ENCODE results near the gene SYNPO. TPM values are rescaled to one million over a fixed set of nuclear protein-coding genes. Genes with fewer than 3 reads are reported as not detected.

The SYNPO gene
- total and polyA plus RNA-seq, 4 donors = 10.3 to 111 (median 42.4) TPM

- Histone ChIP-seq H3K27me3 (ENCODE audit: control insufficient read depth in 3 of 3, insufficient read depth in 3 of 3, low read length in 2 of 3) (peaks cover 0 to 10% (median 0%) of the 10 kb centered on the region in 3 donors), H3K27ac (ENCODE audit: low read depth in 1 of 2, low read length in 1 of 2) (peak overlapping the region; percentile 65 to 84), H3K4me3 (no peak overlapping the region), H3K9me3 (ENCODE audit: control insufficient read depth in 4 of 4, insufficient read depth in 3 of 4, low read length in 3 of 4) (no peaks in the 10 kb centered on the region), H3K36me3 (ENCODE audit: control insufficient read depth in 4 of 4, insufficient read depth in 4 of 4, low read length in 4 of 4) (peaks cover 0 to 7% (median 4%) of the 10 kb centered on the region in 4 donors), H3K4me1 (ENCODE audit: control insufficient read depth in 5 of 5, insufficient read depth in 5 of 5, low read length in 5 of 5) (peaks cover 0 to 26% (median 10%) of the 10 kb centered on the region in 5 donors), H3K9ac (ENCODE audit: insufficient read depth in 1 of 2, low read length in 2 of 2) (no peak overlapping the region)
- TF ChIP-seq, protein P1, sequence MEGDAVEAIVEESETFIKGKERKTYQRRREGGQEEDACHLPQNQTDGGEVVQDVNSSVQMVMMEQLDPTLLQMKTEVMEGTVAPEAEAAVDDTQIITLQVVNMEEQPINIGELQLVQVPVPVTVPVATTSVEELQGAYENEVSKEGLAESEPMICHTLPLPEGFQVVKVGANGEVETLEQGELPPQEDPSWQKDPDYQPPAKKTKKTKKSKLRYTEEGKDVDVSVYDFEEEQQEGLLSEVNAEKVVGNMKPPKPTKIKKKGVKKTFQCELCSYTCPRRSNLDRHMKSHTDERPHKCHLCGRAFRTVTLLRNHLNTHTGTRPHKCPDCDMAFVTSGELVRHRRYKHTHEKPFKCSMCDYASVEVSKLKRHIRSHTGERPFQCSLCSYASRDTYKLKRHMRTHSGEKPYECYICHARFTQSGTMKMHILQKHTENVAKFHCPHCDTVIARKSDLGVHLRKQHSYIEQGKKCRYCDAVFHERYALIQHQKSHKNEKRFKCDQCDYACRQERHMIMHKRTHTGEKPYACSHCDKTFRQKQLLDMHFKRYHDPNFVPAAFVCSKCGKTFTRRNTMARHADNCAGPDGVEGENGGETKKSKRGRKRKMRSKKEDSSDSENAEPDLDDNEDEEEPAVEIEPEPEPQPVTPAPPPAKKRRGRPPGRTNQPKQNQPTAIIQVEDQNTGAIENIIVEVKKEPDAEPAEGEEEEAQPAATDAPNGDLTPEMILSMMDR (IDR thresholded peaks at IDR 0.05; ENCODE audit: control extremely low read depth, extremely low read depth) = no peak
- WGBS, 2 donors = 80 to 94% methylated on average over 4 of the region's 4 CpGs
- DNase-seq = peak; percentile 44 to 84 (median 56)
- ATAC-seq (ENCODE audit: insufficient read depth, low FRiP score) = no peak
Measured at GRCh38 chr5:150674341-150674821, 33.9 kb downstream of the SYNPO start.

- Histone ChIP-seq H3K4me3 (no peak overlapping the region), H3K36me3 (ENCODE audit: control insufficient read depth in 4 of 4, insufficient read depth in 4 of 4, low read length in 4 of 4) (peaks cover 0 to 7% (median 4%) of the 10 kb centered on the region in 4 donors), H3K27me3 (ENCODE audit: control insufficient read depth in 3 of 3, insufficient read depth in 3 of 3, low read length in 2 of 3) (peaks cover 0 to 10% (median 0%) of the 10 kb centered on the region in 3 donors), H3K9me3 (ENCODE audit: control insufficient read depth in 4 of 4, insufficient read depth in 3 of 4, low read length in 3 of 4) (no peaks in the 10 kb centered on the region), H3K4me1 (ENCODE audit: control insufficient read depth in 5 of 5, insufficient read depth in 5 of 5, low read length in 5 of 5) (peaks cover 0 to 26% (median 10%) of the 10 kb centered on the region in 5 donors), H3K27ac (ENCODE audit: low read depth in 1 of 2, low read length in 1 of 2) (no peak overlapping the region), H3K9ac (ENCODE audit: insufficient read depth in 1 of 2, low read length in 2 of 2) (no peak overlapping the region)
- TF ChIP-seq, protein P1 (IDR thresholded peaks at IDR 0.05; ENCODE audit: control extremely low read depth, extremely low read depth) = no peak
- 38 to 71% methylated on average over 6 of the region's 6 CpGs for WGBS, 2 donors
- ATAC-seq (ENCODE audit: insufficient read depth, low FRiP score) = no peak
- no peak for DNase-seq
Measured at GRCh38 chr5:150675069-150675468, 34.6 kb downstream of the SYNPO start.

GRCh38 chr5:150676578-150676977 lies 36.1 kb downstream of the SYNPO start:
- H3K4me1 ChIP-seq (ENCODE audit: control insufficient read depth in 5 of 5, insufficient read depth in 5 of 5, low read length in 5 of 5) = peaks cover 0 to 26% (median 10%) of the 10 kb centered on the region in 5 donors
- no peaks in the 10 kb centered on the region for H3K9me3 ChIP-seq (ENCODE audit: control insufficient read depth in 4 of 4, insufficient read depth in 3 of 4, low read length in 3 of 4)
- ATAC-seq (ENCODE audit: insufficient read depth, low FRiP score) = no peak
- TF ChIP-seq, protein P1 (IDR thresholded peaks at IDR 0.05; ENCODE audit: control extremely low read depth, extremely low read depth) = no peak
- H3K36me3 ChIP-seq (ENCODE audit: control insufficient read depth in 4 of 4, insufficient read depth in 4 of 4, low read length in 4 of 4) = peaks cover 0 to 7% (median 4%) of the 10 kb centered on the region in 4 donors
- DNase-seq = no peak
- H3K9ac ChIP-seq (ENCODE audit: insufficient read depth in 1 of 2, low read length in 2 of 2) = no peak overlapping the region
- 91 to 97% methylated on average over 9 of the region's 9 CpGs for WGBS, 2 donors
- no peak overlapping the region for H3K4me3 ChIP-seq
- H3K27ac ChIP-seq (ENCODE audit: low read depth in 1 of 2, low read length in 1 of 2) = no peak overlapping the region
- peaks cover 0 to 7% (median 0%) of the 10 kb centered on the region in 3 donors for H3K27me3 ChIP-seq (ENCODE audit: control insufficient read depth in 3 of 3, insufficient read depth in 3 of 3, low read length in 2 of 3)

GRCh38 chr5:150689120-150689519 lies 48.7 kb downstream of the SYNPO start:
- no peaks in the 10 kb centered on the region for H3K9me3 ChIP-seq (ENCODE audit: control insufficient read depth in 4 of 4, insufficient read depth in 3 of 4, low read length in 3 of 4)
- H3K4me1 ChIP-seq (ENCODE audit: control insufficient read depth in 5 of 5, insufficient read depth in 5 of 5, low read length in 5 of 5) = no peaks in the 10 kb centered on the region
- H3K27ac ChIP-seq (ENCODE audit: low read depth in 1 of 2, low read length in 1 of 2) = no peak overlapping the region
- H3K36me3 ChIP-seq (ENCODE audit: control insufficient read depth in 4 of 4, insufficient read depth in 4 of 4, low read length in 4 of 4) = peaks cover 23 to 35% (median 29%) of the 10 kb centered on the region in 4 donors
- no peaks in the 10 kb centered on the region for H3K27me3 ChIP-seq (ENCODE audit: control insufficient read depth in 3 of 3, insufficient read depth in 3 of 3, low read length in 2 of 3)
- no peak for DNase-seq
- no peak overlapping the region for H3K9ac ChIP-seq (ENCODE audit: insufficient read depth in 1 of 2, low read length in 2 of 2)
- H3K4me3 ChIP-seq = no peak overlapping the region
- TF ChIP-seq, protein P1 (IDR thresholded peaks at IDR 0.05; ENCODE audit: control extremely low read depth, extremely low read depth) = no peak
- no peak for ATAC-seq (ENCODE audit: insufficient read depth, low FRiP score)
- WGBS, 2 donors = 93 to 96% methylated on average over 1 of the region's 1 CpG

Measured in lung (tissue), 12 donors.